ENCODE measurements around the gene FRMD8. TPM values are rescaled to one million over a fixed set of nuclear protein-coding genes. Genes with fewer than 3 reads are reported as not detected.

FRMD8 gene
- total RNA-seq, 1 donor from 2014 or later: 22.6 TPM

GRCh38 chr11:65363770-65364169 is 22.7 kb upstream of the FRMD8 start:
- Histone ChIP-seq H3K27me3 (ENCODE audit: low read depth) (no peaks in the 10 kb centered on the region), H3K36me3 (no peaks in the 10 kb centered on the region), H3K4me1 (peaks cover 5% of the 10 kb centered on the region), H3K4me3 (no peak overlapping the region), H3K27ac (no peak overlapping the region), H3K9me3 (no peaks in the 10 kb centered on the region)
- no peak for TF ChIP-seq CTCF (IDR thresholded peaks at IDR 0.05)
- DNase-seq (no peak), ATAC-seq (no peak)
- intact Hi-C loops (cut with DNase I): no loop called here

- H3K4me3 ChIP-seq: no peak overlapping the region
- no peaks in the 10 kb centered on the region for H3K9me3 ChIP-seq
- H3K36me3 ChIP-seq: no peaks in the 10 kb centered on the region
- H3K4me1 ChIP-seq: peaks cover 13% of the 10 kb centered on the region
- intact Hi-C loops (cut with DNase I): no loop called here
- peak; percentile 73 for TF ChIP-seq CTCF (IDR thresholded peaks at IDR 0.05)
- DNase-seq (no peak), ATAC-seq (peak; percentile 75 to 81)
- no peaks in the 10 kb centered on the region for H3K27me3 ChIP-seq (ENCODE audit: low read depth)
- no peak overlapping the region for H3K27ac ChIP-seq
These were observed 20.1 kb upstream of the FRMD8 start for GRCh38 chr11:65366340-65366773.

GRCh38 chr11:65370659-65371049 is 15.8 kb upstream of the FRMD8 start:
- TF ChIP-seq CTCF (IDR thresholded peaks at IDR 0.05): no peak
- Histone ChIP-seq H3K4me3 (no peak overlapping the region), H3K27me3 (ENCODE audit: low read depth) (no peaks in the 10 kb centered on the region), H3K4me1 (peaks cover 16% of the 10 kb centered on the region), H3K9me3 (no peaks in the 10 kb centered on the region), H3K27ac (peak overlapping the region; percentile 69), H3K36me3 (no peaks in the 10 kb centered on the region)
- ATAC-seq (no peak), DNase-seq (no peak)
- intact Hi-C loops (cut with DNase I): no loop called here

GRCh38 chr11:65373839-65374580 is 12.4 kb upstream of the FRMD8 start:
- intact Hi-C loops (cut with DNase I): no loop called here
- ATAC-seq: no peak

GRCh38 chr11:65375012-65375411 is 11.4 kb upstream of the FRMD8 start:
- intact Hi-C loops (cut with DNase I): no loop called here
- H3K36me3 ChIP-seq: no peaks in the 10 kb centered on the region
- H3K9me3 ChIP-seq: no peaks in the 10 kb centered on the region
- ATAC-seq (no peak), DNase-seq (no peak)
- no peak overlapping the region for H3K4me3 ChIP-seq
- H3K4me1 ChIP-seq: peaks cover 11% of the 10 kb centered on the region
- TF ChIP-seq CTCF (IDR thresholded peaks at IDR 0.05): no peak
- no peak overlapping the region for H3K27ac ChIP-seq
- H3K27me3 ChIP-seq (ENCODE audit: low read depth): no peaks in the 10 kb centered on the region

More at GRCh38 chr11:65373839-65374580, 12.4 kb upstream of the FRMD8 start:
- no peak overlapping the region for H3K4me3 ChIP-seq
- H3K27me3 ChIP-seq (ENCODE audit: low read depth): no peaks in the 10 kb centered on the region
- TF ChIP-seq CTCF (IDR thresholded peaks at IDR 0.05): no peak
- no peaks in the 10 kb centered on the region for H3K9me3 ChIP-seq
- no peak overlapping the region for H3K27ac ChIP-seq
- peaks cover 11% of the 10 kb centered on the region for H3K4me1 ChIP-seq
- no peak for DNase-seq
- no peaks in the 10 kb centered on the region for H3K36me3 ChIP-seq
